H9 (cell line): ENCODE data around the gene CTPS2. TPM values are rescaled to one million over a fixed set of nuclear protein-coding genes. Genes with fewer than 3 reads are reported as not detected.
"Not testable (repeated sequence)": the region's sequence is repeated elsewhere in the genome, so short reads cannot be mapped to it uniquely, and the experiment has no call there.

Source experiments
- DNase-seq: peaks from one replicate; pipeline ENCODE4 v3.0.0-alpha.2; 2017
- H2AFZ ChIP-seq: one replicate; pipeline ENCODE4 v1.6.1; 2013; ENCODE audit warnings: mild to moderate bottlenecking, low read length, control low read depth, moderate library complexity
- H2AK5ac ChIP-seq: 2 replicates; pipeline ENCODE4 v1.6.1; 2013; ENCODE audit warnings: low read length, control low read depth, mixed read lengths; ENCODE audit not compliant: insufficient read length
- H2BK120ac ChIP-seq: one replicate; pipeline ENCODE4 v1.6.1; 2013; ENCODE audit warnings: low read depth, mild to moderate bottlenecking, low read length, control low read depth, inconsistent platforms; ENCODE audit not compliant: poor library complexity, severe bottlenecking
- H2BK12ac ChIP-seq: 2 replicates; pipeline ENCODE4 v1.6.1; 2013; ENCODE audit warnings: low read length, control low read depth, mixed read lengths, low read depth; ENCODE audit not compliant: insufficient read length
- H2BK15ac ChIP-seq: 2 replicates; pipeline ENCODE4 v1.6.1; 2013; ENCODE audit warnings: low read depth, low read length, control low read depth
- H2BK20ac ChIP-seq: one replicate; pipeline ENCODE4 v1.6.1; 2013; ENCODE audit warnings: low read depth, mild to moderate bottlenecking, low read length, control low read depth, inconsistent platforms; ENCODE audit not compliant: poor library complexity, severe bottlenecking
- H2BK5ac ChIP-seq: 2 replicates; pipeline ENCODE4 v1.6.1; 2013; ENCODE audit warnings: low read length, control low read depth, mixed read lengths; ENCODE audit not compliant: insufficient read length
- H3K14ac ChIP-seq: 2 replicates; pipeline ENCODE4 v1.6.1; 2013; ENCODE audit warnings: low read length, control low read depth; ENCODE audit not compliant: insufficient read depth
- H3K18ac ChIP-seq: 2 replicates; pipeline ENCODE4 v1.6.1; 2013; ENCODE audit warnings: low read depth, mild to moderate bottlenecking, mixed read lengths, low read length, control low read depth; ENCODE audit not compliant: insufficient read length
- H3K23ac ChIP-seq: 2 replicates; pipeline ENCODE4 v1.6.1; 2013; ENCODE audit warnings: low read length, control low read depth, mixed read lengths, low read depth; ENCODE audit not compliant: insufficient read length
- H3K23me2 ChIP-seq: 2 replicates; pipeline ENCODE4 v1.6.1; 2013; ENCODE audit warnings: low read depth, mild to moderate bottlenecking, mixed read lengths, low read length, control low read depth; ENCODE audit not compliant: insufficient read length, poor library complexity, severe bottlenecking
- H3K27ac ChIP-seq: 2 replicates; pipeline ENCODE4 v1.5.1; 2013; ENCODE audit warnings: low read length, control low read depth, mixed read lengths, low read depth; ENCODE audit not compliant: insufficient read length
- H3K27me3 ChIP-seq: 2 replicates; pipeline ENCODE4 v1.6.1; 2013; ENCODE audit warnings: low read length, control low read depth, inconsistent platforms; ENCODE audit not compliant: insufficient read depth
- H3K4ac ChIP-seq: 2 replicates; pipeline ENCODE4 v1.6.1; 2013; ENCODE audit warnings: low read depth, mild to moderate bottlenecking, control low read depth, inconsistent platforms, low read length, moderate library complexity
- H3K4me1 ChIP-seq: 2 replicates; pipeline ENCODE4 v1.6.1; 2013; ENCODE audit warnings: low read length, control low read depth, inconsistent platforms; ENCODE audit not compliant: insufficient read depth
- H3K4me2 ChIP-seq: 2 replicates; pipeline ENCODE4 v1.6.1; 2013; ENCODE audit warnings: low read length, control low read depth, mixed read lengths; ENCODE audit not compliant: insufficient read length, insufficient read depth
- H3K56ac ChIP-seq: 2 replicates; pipeline ENCODE4 v1.6.1; 2013; ENCODE audit warnings: low read depth, mild to moderate bottlenecking, mixed read lengths, low read length, control low read depth; ENCODE audit not compliant: insufficient read length
- H3K79me1 ChIP-seq: 2 replicates; pipeline ENCODE4 v1.6.1; 2013; ENCODE audit warnings: low read depth, mild to moderate bottlenecking, moderate library complexity, low read length, control low read depth, inconsistent platforms; ENCODE audit not compliant: insufficient read depth, poor library complexity, severe bottlenecking
- H3K79me2 ChIP-seq: 2 replicates; pipeline ENCODE4 v1.6.1; 2013; ENCODE audit warnings: low read length, control low read depth, inconsistent platforms; ENCODE audit not compliant: insufficient read depth
- H3K9ac ChIP-seq: 2 replicates; pipeline ENCODE4 v1.6.1; 2013; ENCODE audit warnings: low read length, control low read depth, mixed read lengths; ENCODE audit not compliant: insufficient read length; ENCODE audit errors: extremely low read depth
- H3K9me3 ChIP-seq: one replicate; pipeline ENCODE4 v1.6.1; 2013; ENCODE audit warnings: low read depth, low read length, inconsistent platforms; ENCODE audit not compliant: control insufficient read depth
- H3T11ph ChIP-seq: one replicate; pipeline ENCODE4 v1.6.1; 2013; ENCODE audit warnings: mild to moderate bottlenecking, low read length, control low read depth, inconsistent platforms
- H4K20me1 ChIP-seq: one replicate; pipeline ENCODE4 v1.6.1; 2013; ENCODE audit not compliant: control insufficient read depth, insufficient read length, insufficient read depth
- H4K5ac ChIP-seq: 2 replicates; pipeline ENCODE4 v1.6.1; 2013; ENCODE audit warnings: low read depth, mild to moderate bottlenecking, mixed read lengths, low read length, control low read depth; ENCODE audit not compliant: insufficient read length
- H4K8ac ChIP-seq: replicated peaks from 2 replicates; pipeline ENCODE4 v1.6.1; 2013; ENCODE audit warnings: low read length, control low read depth, mixed read lengths, low read depth; ENCODE audit not compliant: insufficient read length
- H4K91ac ChIP-seq: 2 replicates; pipeline ENCODE4 v1.6.1; 2013; ENCODE audit warnings: low read depth, mild to moderate bottlenecking, moderate library complexity, mixed read lengths, low read length, control low read depth; ENCODE audit not compliant: insufficient read length
- H3K27ac Mint-ChIP-seq, 3 experiments: 2 replicates in 2 of 3; 3 replicates in 1 of 3; pipeline ENCODE4 v1.8.0; 2020 to 2021; ENCODE audit warnings: mixed read lengths in 3 of 3, mild to moderate bottlenecking in 1 of 3, moderate library complexity in 1 of 3
- H3K27me3 Mint-ChIP-seq: 2 replicates; pipeline ENCODE4 v1.8.0; 2021; ENCODE audit warnings: low read depth, mild to moderate bottlenecking, moderate library complexity, mixed read lengths
- H3K36me3 Mint-ChIP-seq, 3 experiments: 2 replicates in 2 of 3; 3 replicates in 1 of 3; pipeline ENCODE4 v1.8.0; 2020 to 2021; ENCODE audit warnings: low read depth in 3 of 3, mixed read lengths in 3 of 3; ENCODE audit not compliant: insufficient read depth in 1 of 3
- H3K4me1 Mint-ChIP-seq, 2 experiments: 2 replicates each; pipeline ENCODE4 v1.8.0; 2020; ENCODE audit warnings: mixed read lengths in 2 of 2
- H3K4me3 Mint-ChIP-seq, 2 experiments: 2 replicates in 1 of 2; 3 replicates in 1 of 2; pipeline ENCODE4 v1.8.0; 2020 to 2021; ENCODE audit warnings: mild to moderate bottlenecking in 2 of 2, mixed read lengths in 2 of 2, moderate library complexity in 1 of 2
- H3K9me3 Mint-ChIP-seq, 2 experiments: 2 replicates in 1 of 2; 3 replicates in 1 of 2; pipeline ENCODE4 v1.8.0; 2020; ENCODE audit warnings: mild to moderate bottlenecking in 2 of 2, mixed read lengths in 2 of 2, moderate library complexity in 1 of 2
- CTCF ChIP-seq: fragments of 200-600 bp; sonication (generic); conservative IDR thresholded peaks from 3 replicates; pipeline ENCODE4 v1.8.0; 2021; ENCODE audit warnings: antibody characterized with exemption, mild to moderate bottlenecking
- WGBS: extraction: QIAGEN DNeasy Blood & Tissue Kit; methylation state at CpG from one replicate; pipeline ENCODE4 v1.1.7; 2013; ENCODE audit warnings: missing lambda C conversion rate, low lambda C conversion rate, mixed read lengths; ENCODE audit not compliant: insufficient read length; ENCODE audit errors: extremely low coverage; 5-methylcytosine and 5-hydroxymethylcytosine counted together
- total RNA-seq: library from RNA; stranded (reverse); gene quantifications from 2 replicates; pipeline ENCODE4 v1.2.1, GENCODE V29; 2021

CTPS2 gene
- total RNA-seq, 1 experiment from 2014 or later: 69.7 TPM

- Histone ChIP-seq H2BK120ac (no peak overlapping the region), H3K14ac (no peak overlapping the region), H4K91ac (no peak overlapping the region), H2BK12ac (no peak overlapping the region), H2AFZ (no peak overlapping the region), H3K27ac (peak overlapping the region; percentile 4), H3K79me1 (no peaks in the 10 kb centered on the region), H3K4me1 (peaks cover 10% of the 10 kb centered on the region), H3K23ac (no peak overlapping the region), H2BK20ac (no peak overlapping the region), H4K20me1 (no peaks in the 10 kb centered on the region), H3K56ac (no peak overlapping the region), H4K8ac (no peak overlapping the region), H2BK5ac (no peak overlapping the region), H3K4ac (no peak overlapping the region), H2BK15ac (no peak overlapping the region), H3K18ac (no peak overlapping the region), H4K5ac (no peak overlapping the region), H3T11ph (no peak overlapping the region), H3K79me2 (no peaks in the 10 kb centered on the region), H2AK5ac (no peak overlapping the region), H3K9ac (no peak overlapping the region), H3K4me2 (peak overlapping the region; percentile 19), H3K23me2 (no peaks in the 10 kb centered on the region), H3K9me3 (no peaks in the 10 kb centered on the region), H3K27me3 (no peaks in the 10 kb centered on the region)
- H3K27ac Mint-ChIP-seq: peak overlapping the region; percentile 63 to 87 (median 83)
- H3K4me3 Mint-ChIP-seq: peak overlapping the region; percentile 14 to 35; a peak in 3 of 5 replicates
- DNase-seq: peak; percentile 87
- no CpG with 5 or more reads among the region's 17 CpGs for WGBS
- H3K27me3 Mint-ChIP-seq: no peaks in the 10 kb centered on the region
- peaks cover 32 to 55% (median 54%) of the 10 kb centered on the region in 3 experiments for H3K36me3 Mint-ChIP-seq
- peaks cover 33 to 42% of the 10 kb centered on the region in 2 experiments for H3K4me1 Mint-ChIP-seq
- TF ChIP-seq CTCF: no peak; the same call in 2 of the 3 replicates
- no peaks in the 10 kb centered on the region for H3K9me3 Mint-ChIP-seq
Measured at GRCh38 chrX:16628946-16629595, 83.4 kb downstream of the CTPS2 start.

GRCh38 chrX:16628511-16628910 is 84.0 kb downstream of the CTPS2 start:
- H3K79me2 ChIP-seq, H3K4ac ChIP-seq, H2BK120ac ChIP-seq, H4K20me1 ChIP-seq, H2BK15ac ChIP-seq, H3K27me3 Mint-ChIP-seq, H4K5ac ChIP-seq, H2AFZ ChIP-seq, H3K79me1 ChIP-seq, H4K8ac ChIP-seq, H3K14ac ChIP-seq, H2BK5ac ChIP-seq, H3K27me3 ChIP-seq, H4K91ac ChIP-seq, H3K23me2 ChIP-seq, H3K9me3 Mint-ChIP-seq, H3K9ac ChIP-seq, H2AK5ac ChIP-seq, H3K9me3 ChIP-seq, H3K27ac ChIP-seq, H2BK20ac ChIP-seq, H3K23ac ChIP-seq, H3K56ac ChIP-seq, H3K18ac ChIP-seq, H2BK12ac ChIP-seq, H3T11ph ChIP-seq, DNase-seq: not testable (repeated sequence)
- Histone ChIP-seq H3K4me1 (peaks cover 10% of the 10 kb centered on the region), H3K4me2 (peak overlapping the region; percentile 19)
- Mint-ChIP-seq H3K4me3 (peak overlapping the region in 1 of 2 experiments; percentile 24; a peak in 1 of 5 replicates), H3K4me1 (peaks cover 33 to 42% of the 10 kb centered on the region in 2 experiments), H3K27ac (peak overlapping the region; percentile 63 to 87 (median 83)), H3K36me3 (peaks cover 28 to 55% (median 50%) of the 10 kb centered on the region in 3 experiments)
- no CpG with 5 or more reads among the region's 6 CpGs for WGBS
